Anterior cingulate cortex (tissue), 58 donors: ENCODE measurements around the gene RNF38.
"Not testable (repeated sequence)": the region's sequence is repeated elsewhere in the genome, so short reads cannot be mapped to it uniquely, and the experiment has no call there.

Experiments used
- DNase-seq, 58 donors: peaks; one replicate each; lab custom pipeline; 2025; lab: John Stamatoyannopoulos, UW

The RNF38 gene

DNA sequence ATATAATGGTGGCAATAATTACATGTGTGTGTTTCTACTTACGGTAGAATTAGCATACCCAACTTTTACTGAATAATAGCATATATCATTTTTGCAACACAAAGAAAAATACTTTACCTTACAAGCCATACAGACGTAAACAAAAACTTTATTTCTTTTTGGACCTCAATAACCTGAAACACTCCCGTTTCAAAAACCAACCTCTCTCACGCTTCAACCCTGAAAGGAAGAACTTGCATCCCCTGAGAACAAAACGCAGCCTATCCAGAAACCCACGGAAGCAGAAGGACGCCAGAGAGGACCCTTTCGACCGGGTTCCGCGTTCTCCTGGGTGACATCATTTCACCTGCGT, at the start of gene RNF38:
Gene RNF38, minus strand, starts transcription at position 290 of the 352 bp plus-strand sequence. Its CDS starts 161 bp downstream, at position 129.
- DNase-seq = no peak

DNA sequence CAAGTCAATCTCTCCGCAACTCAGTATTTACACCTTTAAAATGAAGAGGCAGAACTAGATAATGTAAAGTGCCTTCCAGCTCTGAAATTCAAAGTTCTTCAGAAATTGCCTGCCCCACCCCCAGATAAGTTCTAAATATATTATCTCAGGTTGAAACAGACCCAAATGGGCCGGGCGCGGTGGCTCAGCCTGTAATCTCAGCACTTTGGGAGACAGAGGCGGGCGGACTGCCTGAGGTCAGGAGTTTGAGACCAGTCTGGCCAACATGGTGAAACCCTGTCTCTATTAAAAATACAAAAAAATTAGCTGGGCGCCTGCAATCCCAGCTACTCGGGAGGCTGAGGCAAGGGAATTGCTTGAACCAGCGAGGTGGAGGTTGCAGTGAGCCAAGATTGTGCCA, 48.5 kb upstream of the RNF38 start:
- DNase-seq = not testable (repeated sequence)

DNA sequence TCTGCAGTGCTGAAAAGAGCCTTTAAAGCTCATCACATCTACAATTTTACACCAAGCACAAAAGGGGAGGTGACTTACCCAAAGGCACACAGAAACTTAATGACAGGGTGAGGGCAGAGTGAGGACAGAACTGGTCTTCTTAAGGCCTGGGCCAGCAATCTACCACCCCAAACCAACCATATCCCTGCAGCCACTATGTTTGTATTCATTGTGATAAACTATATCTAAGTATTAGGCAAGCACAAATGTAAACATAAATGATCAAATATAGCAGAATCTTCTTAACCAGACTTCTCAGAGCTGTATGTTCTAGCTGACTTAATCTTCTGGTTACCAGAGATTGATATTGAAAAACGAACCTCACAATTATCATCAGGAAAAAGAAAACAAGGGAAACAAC, 47.9 kb upstream of the RNF38 start:
- DNase-seq = no peak

DNA sequence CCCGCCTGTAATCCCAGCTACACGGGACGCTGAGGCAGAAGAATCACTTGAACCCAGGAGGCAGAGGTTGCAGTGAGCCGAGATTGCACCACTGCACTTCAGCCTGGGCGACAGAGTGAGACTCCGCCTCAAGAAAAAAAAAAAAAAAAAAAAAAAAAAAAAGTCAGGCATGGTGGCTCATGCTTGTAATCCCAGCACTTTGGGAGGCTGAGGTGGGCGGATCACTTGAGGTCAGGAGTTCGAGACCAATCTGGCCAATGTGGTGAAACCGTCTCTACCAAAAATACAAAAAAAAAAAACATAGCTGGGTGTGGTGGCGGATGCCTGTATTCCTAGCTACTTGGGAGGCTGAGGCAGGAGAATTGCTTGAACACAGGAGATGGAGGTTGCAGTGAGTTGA, 46.6 kb upstream of the RNF38 start:
- not testable (repeated sequence) for DNase-seq

DNA sequence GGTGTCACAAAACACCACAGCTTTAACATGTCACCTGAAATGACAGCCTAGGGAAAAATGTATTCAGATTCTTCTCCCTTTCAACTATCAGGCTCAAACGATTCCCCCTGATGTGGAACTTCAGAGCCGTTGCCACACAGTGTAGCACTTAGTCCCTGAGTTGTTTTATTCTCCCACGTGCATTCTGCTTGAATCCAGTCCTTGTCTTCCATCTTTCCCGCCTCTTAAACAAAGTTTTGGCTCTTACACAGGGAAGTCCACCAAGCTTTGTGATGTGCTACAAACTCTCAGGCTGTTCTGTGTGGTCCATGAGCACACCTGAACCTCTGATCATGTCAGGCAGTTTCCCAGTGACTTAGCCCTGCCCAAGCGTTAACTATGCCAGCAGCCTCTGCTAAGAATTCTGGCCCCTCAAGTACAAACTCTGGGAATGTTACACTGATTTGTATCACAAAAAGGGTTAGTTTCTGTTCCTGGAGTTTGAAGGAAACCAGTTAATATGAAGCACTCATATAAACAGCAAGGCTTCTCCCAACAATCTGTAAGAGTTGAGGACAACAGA, 45.8 kb upstream of the RNF38 start:
- DNase-seq = no peak

- no peak for DNase-seq
Observed at GRCh38 chr9:36444203-36444602, 44.1 kb upstream of the RNF38 start.

GRCh38 chr9:36443581-36443980, 43.5 kb upstream of the RNF38 start:
- DNase-seq = no peak

DNA sequence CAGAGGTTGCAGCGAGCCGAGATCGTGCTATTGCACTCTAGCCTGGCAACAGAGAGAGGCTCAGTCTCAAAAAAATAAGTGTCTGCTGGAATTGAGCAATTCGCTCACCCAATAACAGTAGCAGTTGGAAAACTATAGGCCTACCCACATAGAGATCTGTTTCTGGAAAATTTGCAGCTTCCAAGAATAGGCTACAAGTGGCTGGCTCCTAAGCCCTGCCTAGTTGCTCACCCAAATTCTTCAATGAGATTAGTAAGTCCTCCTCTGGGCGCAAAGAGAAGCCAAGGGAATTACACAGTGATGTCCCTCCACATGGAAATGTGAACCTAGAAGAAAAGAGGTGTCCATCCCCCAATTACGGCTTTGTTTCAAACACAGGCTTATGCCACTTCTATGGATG, 42.6 kb upstream of the RNF38 start:
- DNase-seq = no peak

DNA sequence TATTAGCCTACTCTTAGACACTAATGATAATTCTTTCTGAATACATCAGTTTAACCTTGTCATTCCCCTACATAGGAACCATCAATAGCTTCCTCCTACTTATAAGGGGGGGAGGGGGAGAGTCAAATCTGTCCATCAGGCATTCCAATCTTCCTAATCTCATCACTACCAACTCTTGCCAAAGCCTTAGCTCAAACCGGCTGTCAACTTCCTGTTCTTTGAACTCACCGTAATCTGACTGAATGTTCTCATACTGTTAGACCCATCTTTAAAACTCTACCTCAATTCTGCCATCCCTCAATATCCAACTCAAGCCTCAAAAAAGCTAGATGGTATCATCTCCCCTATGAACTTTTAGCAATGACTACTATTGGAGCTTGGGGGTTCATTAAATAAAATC, 41.9 kb upstream of the RNF38 start:
- no peak for DNase-seq

- DNase-seq = no peak
Observed at GRCh38 chr9:36438536-36439236, 38.6 kb upstream of the RNF38 start.

DNA sequence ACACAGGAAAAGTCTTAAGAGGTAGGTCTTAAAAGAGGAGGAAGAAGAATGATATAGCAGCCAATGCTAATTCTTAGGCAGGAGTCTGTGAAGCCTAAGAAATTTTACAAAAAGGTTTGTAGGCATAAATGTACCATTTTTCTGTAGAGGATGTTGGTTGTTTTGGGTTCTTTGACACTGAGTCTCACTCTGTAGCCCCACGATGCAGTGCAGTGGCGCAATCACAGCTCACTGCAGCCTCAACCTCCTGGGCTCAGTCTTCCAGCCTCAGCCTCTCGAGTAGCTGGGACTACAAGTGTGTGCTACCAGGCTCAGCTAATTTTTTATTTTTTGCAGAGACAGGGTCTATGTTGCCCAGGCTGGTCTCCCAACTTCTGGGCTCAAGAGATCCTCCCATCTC, 37.7 kb upstream of the RNF38 start:
- DNase-seq = no peak

GRCh38 chr9:36436909-36437308, 36.8 kb upstream of the RNF38 start:
- DNase-seq = peak in 26 of 58 donors; percentile 1 to 58 (median 18)

DNA sequence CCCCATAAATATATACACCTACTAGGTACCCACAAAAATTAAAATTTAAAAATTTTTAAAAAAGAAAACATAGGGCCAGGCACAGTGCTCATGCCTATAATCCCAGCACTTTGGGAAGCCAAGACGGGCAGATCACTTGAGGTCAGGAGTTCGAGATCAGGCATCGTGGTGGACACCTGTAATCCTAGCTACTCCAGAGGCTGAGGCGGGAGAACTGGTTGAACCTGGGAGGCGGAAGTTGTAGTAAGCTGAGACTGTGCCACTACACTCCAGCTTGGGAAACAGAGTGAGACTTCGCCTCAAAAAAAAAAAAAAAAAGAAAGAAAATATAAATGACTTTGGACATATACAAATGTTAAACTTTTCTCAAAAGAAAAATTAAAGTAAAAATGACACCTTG, 33.3 kb upstream of the RNF38 start:
- no peak for DNase-seq

DNA sequence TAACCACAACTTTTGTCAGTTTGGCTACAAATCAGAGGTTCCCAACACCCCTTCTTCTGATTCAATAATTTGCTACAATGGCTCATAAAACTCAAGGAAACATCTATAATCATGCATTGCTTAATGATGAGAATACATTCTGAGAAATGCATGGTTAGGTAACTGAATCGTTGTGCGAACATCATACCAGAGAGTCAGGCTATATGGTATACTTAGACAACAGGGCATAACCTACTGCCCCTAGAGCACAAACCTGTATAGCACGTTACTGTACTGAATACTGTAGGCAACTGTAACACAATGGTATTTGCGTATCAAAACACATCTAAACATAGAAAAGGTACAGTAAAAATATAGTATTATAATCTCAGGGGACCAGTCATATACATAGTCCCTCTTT, 31.0 kb upstream of the RNF38 start:
- DNase-seq = no peak

DNA sequence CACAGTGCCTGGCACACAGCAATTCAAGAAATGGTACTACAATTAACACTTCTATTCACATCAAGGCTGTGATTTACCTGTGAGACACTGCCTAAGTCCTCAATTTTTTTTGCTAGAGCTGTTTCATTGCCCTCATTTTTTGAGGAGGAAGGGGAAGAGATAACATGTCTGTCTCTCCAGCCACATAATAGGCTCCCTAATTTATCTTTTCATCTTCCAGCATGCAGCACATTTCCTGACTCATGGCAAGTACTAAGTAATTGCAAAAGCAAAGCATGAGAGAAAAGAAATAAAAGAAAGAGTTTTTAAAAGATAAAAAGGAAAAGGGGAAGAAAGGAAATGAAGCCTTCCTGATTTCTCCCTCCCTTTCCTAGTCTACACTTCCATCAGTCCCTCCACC, 26.9 kb upstream of the RNF38 start:
- DNase-seq = no peak

DNA sequence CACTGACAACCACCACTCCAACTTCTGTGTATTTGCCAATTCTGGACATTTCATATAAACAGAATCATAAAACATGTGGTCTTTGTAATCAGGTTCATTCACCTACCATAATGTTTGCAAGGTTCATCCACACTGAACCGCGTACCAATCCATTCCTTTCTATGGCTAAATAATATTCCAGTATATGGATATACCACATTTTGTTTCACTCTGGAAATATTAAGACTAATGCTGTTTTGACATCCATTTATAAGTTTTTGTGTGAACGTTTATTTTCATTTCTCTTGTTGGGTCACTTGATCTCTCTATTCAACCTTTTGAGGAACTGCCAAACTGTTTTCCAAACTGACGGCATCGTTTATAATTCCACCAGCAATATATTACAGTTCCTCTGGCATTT, 26.3 kb upstream of the RNF38 start:
- DNase-seq = no peak

GRCh38 chr9:36424289-36425055, 24.4 kb upstream of the RNF38 start:
- no peak for DNase-seq

DNA sequence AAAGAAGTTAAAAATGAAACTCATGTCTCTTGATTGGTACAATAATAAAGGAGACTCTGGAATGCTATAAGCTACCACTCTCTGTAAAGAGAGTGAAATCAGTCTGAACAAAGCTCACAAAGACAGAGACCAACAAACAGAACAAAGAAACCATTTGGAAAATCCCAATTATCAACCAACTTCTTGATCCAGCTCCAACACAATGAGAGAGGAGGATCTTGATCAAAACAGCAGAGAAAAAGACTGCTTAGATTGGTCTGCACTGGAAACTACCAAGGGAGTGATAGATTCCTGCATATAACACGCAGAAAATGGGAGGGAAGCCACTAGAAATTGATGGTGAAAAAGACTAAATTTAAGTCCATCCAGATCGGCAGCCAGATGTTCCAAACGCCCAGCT, 23.1 kb upstream of the RNF38 start:
- DNase-seq = peak in 7 of 58 donors; percentile 5 to 27 (median 10)

DNA sequence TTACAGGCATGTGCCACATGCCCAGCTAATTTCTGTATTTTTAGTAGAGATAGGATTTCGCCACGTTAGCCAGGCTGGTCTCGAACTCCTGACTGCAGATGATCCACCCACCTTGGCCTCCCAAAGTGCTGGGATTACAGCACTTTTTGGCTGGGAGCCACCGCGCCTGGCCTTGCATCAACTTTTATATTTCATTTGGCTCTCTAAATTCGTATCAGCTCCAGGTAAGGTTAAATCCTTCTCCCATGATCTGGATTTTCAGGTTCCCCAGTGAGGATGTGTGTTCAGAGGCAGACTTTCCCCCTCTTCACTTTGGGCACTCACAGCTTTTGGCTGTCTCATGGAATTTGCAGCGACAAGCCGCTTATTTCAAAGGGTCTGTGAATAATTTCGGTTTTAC, 16.8 kb upstream of the RNF38 start:
- no peak for DNase-seq

DNA sequence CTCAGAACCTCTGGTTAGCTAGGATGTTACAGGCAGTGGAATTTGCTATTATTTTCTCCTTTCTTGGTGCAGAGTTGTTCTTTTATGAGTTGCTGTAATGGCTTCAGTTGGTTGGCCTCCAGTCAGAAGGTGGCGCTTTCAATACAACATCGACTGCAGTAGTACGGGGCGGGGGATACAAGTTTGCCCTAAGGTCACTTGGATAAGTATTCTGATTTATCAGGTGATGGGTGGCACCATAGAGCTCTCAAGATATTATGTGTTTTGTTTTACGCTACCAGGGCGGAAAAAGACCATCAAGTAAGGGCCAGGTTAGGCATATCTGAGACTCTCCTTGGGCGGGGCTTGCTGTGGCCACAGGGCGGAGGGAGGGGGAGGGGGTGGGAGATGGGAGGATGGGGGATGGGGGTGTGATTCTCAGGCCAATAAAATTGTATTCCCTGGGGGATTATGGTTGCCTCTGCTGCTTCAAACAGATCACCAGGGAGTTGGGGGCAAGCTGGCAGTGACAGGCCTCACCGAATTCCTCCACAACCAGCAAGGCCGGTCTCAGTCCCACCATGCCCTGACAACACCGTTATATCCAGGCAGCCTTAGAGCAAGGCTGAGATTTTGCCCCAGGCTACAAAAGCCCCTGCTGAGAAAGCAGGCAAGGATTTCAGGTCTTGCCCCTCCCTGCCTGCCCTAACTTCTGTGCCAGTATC, 15.9 kb upstream of the RNF38 start:
- no peak for DNase-seq

DNA sequence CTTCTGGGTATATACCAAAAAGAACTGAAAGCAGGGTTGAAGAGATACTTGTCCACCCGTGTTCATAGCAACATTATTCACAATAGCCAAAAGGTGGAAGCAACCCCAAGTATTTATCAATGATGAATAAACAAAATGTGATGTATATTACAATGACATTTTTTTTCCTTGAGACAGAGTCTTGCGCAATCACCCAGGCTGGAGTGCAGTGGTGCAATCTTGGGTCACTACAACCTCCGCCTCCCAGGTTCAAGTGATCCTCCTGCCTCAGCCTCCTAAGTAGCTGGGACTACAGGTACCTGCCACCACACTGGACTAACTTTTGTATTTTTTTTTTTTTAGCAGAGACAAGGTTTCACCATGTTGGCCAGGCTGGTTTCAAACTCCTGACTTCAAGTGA, 11.3 kb upstream of the RNF38 start:
- not testable (repeated sequence) for DNase-seq
